ENCODE measurements around the gene EZR.
"Not testable (repeated sequence)": the region's sequence is repeated elsewhere in the genome, so short reads cannot be mapped to it uniquely, and the experiment has no call there.

Gene EZR

GRCh38 chr6:158793432-158793831, 25.7 kb downstream of the EZR start:
- DNase-seq, result no peak

DNA sequence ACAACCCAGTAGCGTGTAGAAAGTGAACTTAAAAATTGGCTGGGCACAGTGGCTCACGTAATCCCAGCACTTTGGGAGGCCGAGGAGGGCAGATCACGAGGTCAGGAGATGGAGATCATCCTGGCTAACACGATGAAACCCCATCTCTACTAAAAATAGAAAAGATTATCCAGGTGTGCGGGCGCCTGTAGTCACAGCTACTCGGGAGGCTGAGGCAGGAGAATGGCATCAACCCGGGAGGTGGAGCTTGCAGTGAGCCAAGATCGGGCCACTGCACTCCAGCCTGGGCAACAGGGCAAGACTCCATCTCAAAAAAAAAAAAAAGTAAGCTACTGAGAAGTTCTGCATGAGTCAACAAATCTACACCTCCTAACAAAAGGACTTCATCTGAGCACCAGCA, 26.7 kb downstream of the EZR start:
- DNase-seq, result not testable (repeated sequence)

DNA sequence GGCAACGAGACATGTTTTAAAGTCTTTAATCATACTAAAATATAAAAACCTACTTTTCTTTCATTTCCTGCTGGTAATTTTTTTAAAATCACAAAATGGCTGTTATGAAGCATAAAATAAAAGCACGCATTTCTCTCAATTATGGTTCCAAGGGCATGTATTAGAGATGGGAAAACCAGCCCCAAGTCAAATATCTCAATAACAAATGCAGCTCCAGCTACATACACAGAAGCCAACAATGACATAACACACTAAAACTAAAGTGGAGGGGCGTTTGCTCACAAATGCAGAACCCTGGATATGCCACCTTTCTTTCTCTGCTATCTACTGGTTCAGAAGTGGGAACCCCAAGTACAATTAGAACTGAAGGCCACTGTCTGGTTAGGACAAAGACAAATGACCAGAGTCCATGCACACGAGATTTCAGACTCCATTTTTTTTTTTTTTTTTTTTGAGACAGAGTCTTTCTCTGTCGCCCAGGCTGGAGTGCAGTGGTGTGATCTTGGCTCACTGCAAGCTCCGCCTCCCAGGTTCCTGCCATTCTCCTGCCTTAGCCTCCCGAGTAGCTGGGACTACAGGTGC, 27.8 kb downstream of the EZR start:
- DNase-seq, result no peak

- DNase-seq, result no peak
These were observed 29.9 kb downstream of the EZR start for GRCh38 chr6:158789115-158789917.

GRCh38 chr6:158787395-158787794, 31.8 kb downstream of the EZR start:
- no peak for DNase-seq

DNA sequence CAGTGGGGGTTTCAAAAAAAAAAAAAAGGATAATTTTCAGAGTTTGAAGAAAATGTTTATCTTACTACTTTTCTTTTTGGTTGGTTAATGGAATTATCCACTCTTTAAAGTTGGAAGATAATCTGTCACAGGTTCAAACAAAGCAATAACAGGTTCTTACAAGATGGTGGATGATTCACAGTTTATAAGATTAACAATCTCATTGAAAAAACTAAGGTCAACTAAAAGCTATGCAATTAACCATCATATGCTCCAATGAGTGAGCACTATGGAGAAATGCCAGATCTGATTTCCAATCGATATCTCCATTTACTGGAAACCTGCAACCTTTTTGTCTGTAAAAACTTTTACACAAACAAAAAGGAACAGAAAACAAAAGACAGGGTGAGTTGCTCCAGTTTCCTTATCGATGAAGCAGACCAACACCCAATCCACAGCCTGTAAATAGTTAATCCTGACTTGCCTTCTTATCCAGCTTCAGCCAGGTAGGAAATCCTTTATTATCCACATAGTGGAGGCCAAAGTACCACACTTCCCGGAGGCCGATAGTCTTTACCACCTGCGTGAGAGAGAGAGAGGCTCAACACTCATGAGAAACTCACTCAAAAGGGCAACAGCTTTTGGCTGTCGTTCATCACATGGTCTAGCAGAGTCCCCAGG, 32.4 kb downstream of the EZR start:
- no peak for DNase-seq

- DNase-seq, result no peak
These were observed 34.1 kb downstream of the EZR start for GRCh38 chr6:158785036-158785435.

DNA sequence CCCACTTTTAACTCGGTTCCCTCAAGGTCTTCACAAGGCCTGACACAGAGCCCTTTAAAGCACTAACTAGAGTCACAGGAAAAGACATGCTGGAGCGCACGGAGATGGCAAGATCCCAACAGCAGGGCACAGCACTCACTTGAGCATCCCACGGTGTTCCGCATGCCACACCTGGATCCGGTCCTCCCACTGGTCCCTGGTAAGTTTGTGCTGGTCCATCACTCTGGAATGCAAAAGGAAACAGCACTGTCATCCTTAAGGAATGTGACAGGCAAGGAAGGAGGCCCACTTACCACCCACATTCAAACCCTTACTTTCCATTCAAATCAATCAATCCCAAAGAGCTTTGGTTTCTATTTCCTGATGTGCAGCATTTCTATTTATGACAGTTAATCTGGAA, 34.7 kb downstream of the EZR start:
- no peak for DNase-seq

- DNase-seq, result no peak
These were observed 35.3 kb downstream of the EZR start for GRCh38 chr6:158783851-158784250.

- no peak for DNase-seq
These were observed 36.1 kb downstream of the EZR start for GRCh38 chr6:158783167-158783450.

DNA sequence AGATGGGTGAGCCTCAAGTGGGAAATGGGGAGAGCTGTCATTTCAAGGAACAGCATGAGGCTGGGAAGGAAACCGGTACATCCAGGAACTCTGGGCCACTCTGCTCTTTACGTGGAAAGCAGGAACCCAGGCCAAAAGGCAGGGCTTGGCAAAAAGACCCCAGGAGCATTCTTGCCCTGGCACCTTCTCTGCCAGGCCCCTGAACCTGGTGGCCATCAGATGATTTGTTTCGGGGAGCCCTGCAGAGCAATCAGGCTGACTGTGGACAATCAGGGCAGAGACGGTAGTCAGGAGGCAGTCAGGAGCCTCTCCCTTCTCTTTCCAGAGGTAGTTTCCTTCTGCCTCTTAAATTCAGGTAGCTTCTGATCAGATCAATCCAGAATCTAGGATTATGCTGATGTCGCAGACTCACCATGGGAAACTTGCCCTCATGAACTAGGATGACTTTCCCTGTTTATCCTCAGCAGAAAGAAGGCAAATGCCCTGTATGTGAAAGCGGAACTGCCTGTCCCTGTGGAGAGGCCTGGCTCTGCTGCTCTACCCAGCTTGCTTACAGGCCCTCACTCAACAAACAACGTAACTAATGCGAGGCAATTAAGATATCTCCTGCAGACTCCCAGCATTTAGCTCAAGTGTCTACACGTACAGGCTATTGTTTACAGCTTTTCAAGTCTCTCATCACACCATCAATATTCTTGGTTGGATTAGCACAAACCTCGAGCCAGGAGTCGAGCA, 36.6 kb downstream of the EZR start:
- DNase-seq, result no peak

DNA sequence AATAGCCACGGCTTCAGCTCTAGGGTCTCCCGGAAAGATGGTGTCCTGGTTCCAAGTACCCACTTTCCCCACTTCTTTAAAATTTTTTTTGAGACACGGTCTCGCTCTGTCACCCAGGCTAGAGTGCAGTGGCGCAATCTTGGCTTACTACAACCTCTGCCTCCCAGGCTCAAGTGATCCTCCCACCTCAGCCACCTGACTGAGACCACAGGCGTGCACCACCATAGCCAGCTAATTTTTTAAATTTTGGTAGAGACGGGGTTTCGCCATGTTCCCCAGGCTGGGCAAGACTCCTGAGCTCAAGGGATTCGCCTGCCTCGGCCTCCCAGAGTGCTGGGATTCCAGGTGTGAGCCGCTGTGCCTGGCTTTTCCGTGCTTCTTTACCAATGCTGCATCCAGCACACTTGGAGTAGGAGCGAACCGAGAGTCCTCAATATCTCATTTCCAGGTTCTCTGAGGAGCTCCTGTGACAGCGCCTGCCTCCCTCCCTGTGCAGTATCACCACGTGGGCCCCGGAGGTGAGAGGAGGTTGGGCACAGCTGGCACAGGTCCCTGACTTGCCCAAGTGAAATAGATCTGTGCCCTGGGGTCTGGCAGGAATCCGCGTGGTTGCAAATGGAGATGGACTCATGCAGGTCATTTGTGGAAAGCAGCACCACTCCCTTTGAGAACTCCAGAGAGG, 37.3 kb downstream of the EZR start:
- DNase-seq, result no peak

DNA sequence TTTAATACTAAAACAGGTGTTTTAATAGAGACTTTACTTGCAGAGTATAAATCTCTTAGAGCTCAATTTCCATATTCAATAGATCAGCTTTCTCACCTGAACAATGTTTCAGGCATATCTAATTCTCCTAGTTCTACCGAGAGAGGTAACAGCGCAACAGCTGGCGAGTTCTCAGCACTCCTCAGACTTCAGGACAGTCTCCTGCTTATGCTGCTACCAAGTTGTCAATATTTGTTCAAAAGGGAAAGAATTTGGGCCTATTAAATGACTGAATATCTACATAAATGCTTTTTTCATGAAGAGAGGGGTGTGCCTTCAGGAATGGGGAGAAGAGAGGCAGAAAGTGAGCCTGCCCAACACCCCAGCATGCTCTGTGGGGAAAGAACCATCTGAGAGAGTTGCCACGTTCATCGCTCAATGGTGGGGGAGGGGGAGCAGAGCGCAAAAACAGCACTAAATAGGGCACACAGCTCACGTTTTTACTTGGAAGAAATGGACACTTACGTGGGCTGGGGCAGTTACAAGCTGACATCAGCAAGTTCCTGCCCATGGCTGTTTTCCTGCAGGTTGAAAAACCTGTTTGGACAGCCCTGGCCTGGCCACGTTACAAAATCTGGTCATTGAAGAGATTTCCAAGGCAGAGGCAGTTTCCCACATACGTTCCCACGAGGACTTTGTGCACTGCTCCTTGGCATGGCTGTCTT, 38.0 kb downstream of the EZR start:
- no peak for DNase-seq

DNA sequence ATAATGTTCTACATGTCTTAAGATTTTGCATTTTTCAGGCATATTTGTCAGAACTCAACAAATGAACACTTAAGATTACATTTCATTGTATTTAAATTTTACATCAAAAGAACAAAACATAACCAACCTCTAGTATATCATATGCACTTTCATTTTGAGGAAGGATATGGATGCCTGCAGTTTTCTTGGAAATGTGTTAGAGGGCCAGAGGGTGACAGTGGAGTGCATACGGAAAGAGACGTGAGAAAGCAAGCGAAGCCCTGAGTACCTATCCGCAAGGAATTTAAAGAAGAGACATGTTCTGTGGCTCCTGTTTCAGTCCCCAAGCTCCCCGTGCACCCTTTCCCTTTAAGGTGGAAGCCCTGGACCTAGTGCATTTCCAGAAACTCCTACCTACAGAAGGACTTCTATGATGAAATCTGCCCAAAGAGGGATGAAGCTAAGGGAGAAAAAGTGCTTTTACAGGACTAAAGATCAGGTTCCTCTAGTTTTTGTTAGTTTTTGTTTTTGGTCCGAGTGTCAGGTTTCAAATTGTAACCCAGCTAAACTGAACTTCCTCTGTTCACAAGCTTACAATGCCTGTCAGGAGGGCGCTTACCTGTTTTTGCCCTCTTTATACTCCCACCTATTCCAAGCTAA, 38.8 kb downstream of the EZR start:
- DNase-seq, result no peak

DNA sequence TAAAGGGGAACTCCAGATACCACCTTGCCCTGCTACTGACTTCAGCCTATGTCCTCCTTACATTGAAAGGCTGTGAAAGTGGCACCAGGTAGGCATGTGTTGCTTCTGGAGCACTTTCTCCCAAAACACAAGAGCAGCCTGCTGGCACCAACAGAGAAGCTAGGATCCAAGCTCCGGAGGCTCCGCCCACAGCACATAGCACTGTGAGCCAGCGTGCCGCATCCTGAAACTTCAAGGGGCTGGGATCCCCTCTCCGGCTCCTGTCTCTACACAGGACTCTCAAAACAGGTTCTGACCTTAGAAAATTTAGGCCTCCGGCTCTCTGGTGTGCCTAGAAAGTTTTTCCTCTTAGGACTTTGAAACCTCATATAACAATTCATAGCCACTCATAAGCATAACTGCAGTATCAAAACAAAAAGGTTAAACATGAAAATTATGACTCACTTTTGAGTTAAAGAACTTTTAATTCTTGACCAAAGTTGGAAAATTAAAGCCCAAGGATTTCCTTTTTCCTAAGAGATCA, 41.1 kb downstream of the EZR start:
- DNase-seq, result no peak

GRCh38 chr6:158777510-158777909, 41.7 kb downstream of the EZR start:
- no peak for DNase-seq

- DNase-seq, result no peak
These were observed 42.4 kb downstream of the EZR start for GRCh38 chr6:158776737-158777136.

DNA sequence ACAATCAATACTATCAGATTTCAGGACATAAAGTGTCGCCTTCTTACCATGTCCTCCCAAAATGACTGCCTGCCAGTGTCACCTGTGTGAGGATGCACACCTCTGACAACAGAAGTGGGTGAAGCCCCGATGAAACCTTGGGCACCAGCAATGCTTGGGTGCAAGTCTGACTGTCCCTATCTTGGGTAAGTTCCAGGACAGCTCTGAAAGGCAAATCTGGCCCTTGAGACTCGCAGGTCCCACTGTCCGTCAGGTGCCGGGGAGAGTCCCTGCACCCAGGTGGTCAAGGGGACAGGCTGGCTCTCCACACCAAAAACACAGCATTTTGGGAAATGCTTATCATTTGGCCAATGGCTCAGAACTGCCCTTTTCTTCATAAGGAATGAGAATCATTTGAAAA, 43.3 kb downstream of the EZR start:
- DNase-seq, result no peak

- no peak for DNase-seq
These were observed 44.3 kb downstream of the EZR start for GRCh38 chr6:158774717-158775449.

DNA sequence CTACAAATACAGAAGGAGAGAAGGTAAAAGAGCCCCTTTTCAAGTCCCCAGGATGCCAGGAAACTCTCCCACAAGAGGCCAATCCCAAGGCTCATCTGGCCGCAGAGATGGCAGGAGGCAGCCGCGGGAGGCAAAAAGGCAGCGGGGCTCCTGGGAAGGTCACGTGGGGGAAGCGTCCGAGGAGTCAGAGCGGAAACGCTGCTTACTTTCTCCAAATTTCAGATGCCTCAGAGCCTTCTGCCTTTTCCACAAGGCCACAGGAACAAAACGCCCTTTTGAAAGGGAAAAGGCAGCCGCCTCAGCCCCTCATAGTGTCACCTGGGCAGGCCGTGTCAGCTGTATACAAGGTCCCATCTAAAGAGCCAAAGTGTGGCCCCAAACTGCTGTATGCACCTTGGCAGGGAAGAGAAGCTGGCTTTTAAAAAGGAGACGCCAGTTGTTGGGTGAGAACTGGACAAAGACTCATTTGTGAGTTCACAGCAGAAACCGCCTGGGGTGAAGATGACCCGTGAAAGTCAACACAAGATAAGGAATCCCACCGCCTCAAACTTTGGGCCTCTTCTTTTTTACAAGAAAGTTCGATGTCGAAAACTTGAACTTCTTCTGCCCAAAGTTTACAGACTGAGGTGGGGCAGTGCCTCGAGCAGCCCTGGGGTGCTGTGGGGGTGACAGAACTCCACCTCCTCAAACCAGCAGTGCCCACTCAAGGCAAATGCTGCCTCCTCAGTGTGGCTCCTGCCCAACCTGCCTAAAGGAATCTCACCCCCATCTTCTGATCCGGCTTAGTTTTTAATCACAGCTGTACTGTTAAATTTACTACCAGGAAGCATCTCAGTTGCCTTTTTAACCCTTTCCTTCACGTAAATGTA, 45.4 kb downstream of the EZR start:
- DNase-seq, result no peak

Measured in stimulated activated CD4-positive, alpha-beta T cell treated with anti-CD3 and anti-CD28 coated beads, Interleukin-12 subunit alpha, Interleukin-12 subunit beta, amount 100 ng/mL, for 4 hours (primary cell).